Keratinocyte (primary cell): Measurements from ENCODE around the gene ZNF583. TPM values are rescaled to one million over a fixed set of nuclear protein-coding genes. Genes with fewer than 3 reads are reported as not detected.

Experiments used
- DNase-seq: peaks from one replicate; pipeline ENCODE4 v3.0.0-alpha.2; 2011; ENCODE audit warnings: low read depth, missing footprints, low spot score
- FAIRE-seq: peaks from 2 replicates; lab custom pipeline; 2011; peaks lifted over from hg19 to GRCh38; lab: Jason Lieb, UNC
- H2AFZ ChIP-seq: 2 replicates; pipeline ENCODE4 v1.6.0; 2012; ENCODE audit warnings: low read length, control low read depth, inconsistent platforms; ENCODE audit not compliant: control insufficient read depth
- H3K27ac ChIP-seq: 2 replicates; pipeline ENCODE4 v1.5.1; 2011; ENCODE audit warnings: low read length; ENCODE audit not compliant: control insufficient read depth, insufficient read depth
- H3K27me3 ChIP-seq: 3 replicates; pipeline ENCODE4 v1.6.0; 2011; ENCODE audit warnings: low read length; ENCODE audit not compliant: control insufficient read depth, insufficient read depth; ENCODE audit errors: extremely low read depth
- H3K36me3 ChIP-seq, 2 experiments: 2 replicates in 1 of 2; 3 replicates in 1 of 2; pipeline ENCODE4 v1.5.1; 2011; ENCODE audit warnings: low read length in 2 of 2, mild to moderate bottlenecking in 1 of 2; ENCODE audit not compliant: control insufficient read depth in 2 of 2, insufficient read depth in 2 of 2; ENCODE audit errors: extremely low read depth in 1 of 2
- H3K4me1 ChIP-seq: 3 replicates; pipeline ENCODE4 v1.5.1; 2011; ENCODE audit warnings: low read length; ENCODE audit not compliant: control insufficient read depth, insufficient read depth; ENCODE audit errors: extremely low read depth
- H3K4me2 ChIP-seq: 3 replicates; pipeline ENCODE4 v1.6.0; 2011; ENCODE audit warnings: low read depth, low read length; ENCODE audit not compliant: control insufficient read depth, insufficient read depth; ENCODE audit errors: extremely low read depth
- H3K4me3 ChIP-seq, 3 experiments: fragments of 200-600 bp in 1 of 3; sonication (generic) in 1 of 3; 2 replicates in 2 of 3; 3 replicates in 1 of 3; pipeline ENCODE4 v1.5.1; 2011 to 2016; ENCODE audit warnings: low read length in 3 of 3, mild to moderate bottlenecking in 3 of 3, control low read depth in 2 of 3, inconsistent platforms in 1 of 3, low read depth in 1 of 3, mixed read lengths in 1 of 3, mixed run types in 1 of 3, moderate library complexity in 1 of 3; ENCODE audit not compliant: control insufficient read depth in 2 of 3, insufficient read depth in 2 of 3; ENCODE audit errors: extremely low read depth in 1 of 3
- H3K79me2 ChIP-seq: 2 replicates; pipeline ENCODE4 v1.6.0; 2012; ENCODE audit warnings: low read length; ENCODE audit not compliant: control insufficient read depth, insufficient read depth
- H3K9ac ChIP-seq: 3 replicates; pipeline ENCODE4 v1.6.0; 2011; ENCODE audit warnings: low read length; ENCODE audit not compliant: control insufficient read depth, insufficient read depth; ENCODE audit errors: extremely low read depth
- H3K9me1 ChIP-seq: 3 replicates; pipeline ENCODE4 v1.6.0; 2011; ENCODE audit warnings: low read length; ENCODE audit not compliant: control insufficient read depth, insufficient read depth; ENCODE audit errors: extremely low read depth
- H3K9me3 ChIP-seq: 2 replicates; pipeline ENCODE4 v1.5.1; 2012; ENCODE audit warnings: low read depth, low read length; ENCODE audit not compliant: control insufficient read depth
- H4K20me1 ChIP-seq: 3 replicates; pipeline ENCODE4 v1.6.0; 2011; ENCODE audit warnings: low read length; ENCODE audit not compliant: control insufficient read depth, insufficient read depth; ENCODE audit errors: extremely low read depth
- EZH2 ChIP-seq: IDR thresholded peaks from one replicate; pipeline ENCODE4 v1.6.1; 2012; ENCODE audit warnings: inconsistent platforms, mild to moderate bottlenecking, low read length, moderate library complexity
- dilution Hi-C: fragments of 300-500 bp; cut with MboI; formaldehyde crosslinking; loops from one replicate; pipeline ENCODE4 v1.7.0; 2020; ENCODE audit warnings: low sequenced_read_pairs; ENCODE audit not compliant: extremely low pct_ligation_motif_present
- polyA plus RNA-seq, 5 experiments: library from polyadenylated mRNA; depleted of rRNA in 3 of 5; stranded (reverse) in 3 of 5; stranded (forward) in 1 of 5; unstranded in 1 of 5; fragments of >200 nt; gene quantifications; 1 replicate in 1 of 5; 2 replicates in 3 of 5; 3 replicates in 1 of 5; pipeline versions ENCODE4 v1.2.1 to v1.2.3, GENCODE V29; 2011 to 2012; ENCODE audit warnings: missing spikeins in 2 of 5, low read depth in 1 of 5, low replicate concordance in 1 of 5
- TF ChIP-seq, protein P1 (sequence below), 3 experiments: IDR thresholded peaks in 1 of 3; conservative IDR thresholded peaks in 1 of 3; optimal IDR thresholded peaks in 1 of 3; 2 replicates in 2 of 3; 3 replicates in 1 of 3; pipeline versions ENCODE3 to v1.5.1; 2011; ENCODE audit warnings: low read length in 3 of 3, mild to moderate bottlenecking in 3 of 3, moderate library complexity in 2 of 3, control low read depth in 1 of 3, inconsistent platforms in 1 of 3; ENCODE audit not compliant: insufficient read depth in 2 of 3; ENCODE audit errors: extremely low read depth in 1 of 3

The ZNF583 gene
- polyA plus RNA-seq, 1 donor (not counting 4 experiments of a cell fraction or from before 2014, with no cell fraction given), result 3.3 TPM

DNA sequence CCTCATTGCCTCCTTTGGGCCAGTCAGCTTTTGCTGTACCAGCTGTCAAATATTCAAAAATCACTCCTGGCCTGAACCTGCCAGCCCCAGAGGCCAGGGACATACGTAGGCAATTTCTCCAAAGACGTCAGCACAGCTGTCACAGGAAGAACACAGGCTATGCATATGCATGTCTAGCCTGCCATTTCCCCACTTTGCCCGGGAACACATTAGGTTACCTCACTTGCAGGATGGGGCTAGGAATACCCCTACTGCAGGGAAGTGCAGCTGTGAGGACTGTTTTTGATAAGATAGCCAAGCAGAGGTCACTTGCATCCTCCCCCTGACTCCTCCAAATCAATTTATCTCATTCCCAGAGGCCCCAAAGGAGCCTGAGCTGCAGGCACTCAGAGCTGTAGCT is 70.2 kb downstream of the ZNF583 start:
- no peaks in the 10 kb centered on the region for H3K27me3 ChIP-seq
- TF ChIP-seq EZH2, result no peak
- TF ChIP-seq, protein P1, sequence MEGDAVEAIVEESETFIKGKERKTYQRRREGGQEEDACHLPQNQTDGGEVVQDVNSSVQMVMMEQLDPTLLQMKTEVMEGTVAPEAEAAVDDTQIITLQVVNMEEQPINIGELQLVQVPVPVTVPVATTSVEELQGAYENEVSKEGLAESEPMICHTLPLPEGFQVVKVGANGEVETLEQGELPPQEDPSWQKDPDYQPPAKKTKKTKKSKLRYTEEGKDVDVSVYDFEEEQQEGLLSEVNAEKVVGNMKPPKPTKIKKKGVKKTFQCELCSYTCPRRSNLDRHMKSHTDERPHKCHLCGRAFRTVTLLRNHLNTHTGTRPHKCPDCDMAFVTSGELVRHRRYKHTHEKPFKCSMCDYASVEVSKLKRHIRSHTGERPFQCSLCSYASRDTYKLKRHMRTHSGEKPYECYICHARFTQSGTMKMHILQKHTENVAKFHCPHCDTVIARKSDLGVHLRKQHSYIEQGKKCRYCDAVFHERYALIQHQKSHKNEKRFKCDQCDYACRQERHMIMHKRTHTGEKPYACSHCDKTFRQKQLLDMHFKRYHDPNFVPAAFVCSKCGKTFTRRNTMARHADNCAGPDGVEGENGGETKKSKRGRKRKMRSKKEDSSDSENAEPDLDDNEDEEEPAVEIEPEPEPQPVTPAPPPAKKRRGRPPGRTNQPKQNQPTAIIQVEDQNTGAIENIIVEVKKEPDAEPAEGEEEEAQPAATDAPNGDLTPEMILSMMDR (optimal IDR thresholded peaks at IDR 0.05 in 1 of 3, IDR thresholded peaks at IDR 0.05 in 1 of 3, conservative IDR thresholded peaks at IDR 0.05 in 1 of 3; ENCODE audit: extremely low read depth in 1 of 3, insufficient read depth in 2 of 3, low read length in 3 of 3), result no peak
- no peaks in the 10 kb centered on the region for H3K4me1 ChIP-seq
- no peaks in the 10 kb centered on the region for H4K20me1 ChIP-seq
- H3K79me2 ChIP-seq, result peaks cover 9% of the 10 kb centered on the region
- H3K4me3 ChIP-seq, result no peak overlapping the region
- H3K27ac ChIP-seq, result no peak overlapping the region
- DNase-seq (no peak), FAIRE-seq (no peak)
- dilution Hi-C loops, result no loop called here
- no peaks in the 10 kb centered on the region for H3K9me1 ChIP-seq
- peaks cover 7% of the 10 kb centered on the region for H3K9me3 ChIP-seq
- H3K36me3 ChIP-seq, result peaks cover 0 to 4% of the 10 kb centered on the region in 2 experiments
- H3K4me2 ChIP-seq, result no peak overlapping the region
- no peak overlapping the region for H3K9ac ChIP-seq
- H2AFZ ChIP-seq, result no peak overlapping the region

DNA sequence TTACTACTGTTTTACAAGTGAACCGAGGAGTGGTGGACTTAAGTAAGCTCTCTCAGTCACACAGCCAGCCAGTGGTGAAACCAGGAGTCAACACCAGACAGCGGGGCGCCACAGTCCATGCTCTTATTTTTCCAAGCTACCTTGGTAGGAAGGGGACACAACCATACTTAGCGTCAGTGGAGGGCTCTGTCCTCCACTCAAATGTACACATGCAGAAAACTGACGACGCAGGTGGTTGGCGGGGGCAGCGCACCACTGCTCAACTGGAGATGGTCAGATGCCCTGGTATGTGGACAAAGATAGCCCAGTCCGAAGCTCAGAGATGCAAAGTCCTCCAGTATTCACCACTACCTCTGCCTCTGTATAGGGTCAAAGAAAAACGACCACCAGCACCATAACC is 72.0 kb downstream of the ZNF583 start:
- H3K36me3 ChIP-seq, result peaks cover 0 to 2% of the 10 kb centered on the region in 2 experiments
- H3K4me3 ChIP-seq, result no peak overlapping the region
- FAIRE-seq (no peak), DNase-seq (no peak)
- H4K20me1 ChIP-seq, result no peaks in the 10 kb centered on the region
- H3K4me2 ChIP-seq, result no peak overlapping the region
- no peak for TF ChIP-seq EZH2
- TF ChIP-seq, protein P1 (optimal IDR thresholded peaks at IDR 0.05 in 1 of 3, IDR thresholded peaks at IDR 0.05 in 1 of 3, conservative IDR thresholded peaks at IDR 0.05 in 1 of 3; ENCODE audit: extremely low read depth in 1 of 3, insufficient read depth in 2 of 3, low read length in 3 of 3), result no peak
- H3K9me3 ChIP-seq, result peaks cover 2% of the 10 kb centered on the region
- no peaks in the 10 kb centered on the region for H3K4me1 ChIP-seq
- H3K79me2 ChIP-seq, result peaks cover 19% of the 10 kb centered on the region
- H3K27ac ChIP-seq, result no peak overlapping the region
- dilution Hi-C loops, result no loop called here
- no peaks in the 10 kb centered on the region for H3K27me3 ChIP-seq
- H3K9ac ChIP-seq, result no peak overlapping the region
- no peaks in the 10 kb centered on the region for H3K9me1 ChIP-seq
- no peak overlapping the region for H2AFZ ChIP-seq

Other genes with a start within 250 kb of the ZNF583 start
- gene GALP, start 228.3 kb upstream of the ZNF583 start, polyA plus RNA-seq, result not detected in 3 replicates
- gene ZSCAN5B, start 206.5 kb upstream of the ZNF583 start, polyA plus RNA-seq, result 0.05 TPM in 1 of 3 replicates, not detected in the others
- not detected in 3 replicates for gene ZSCAN5C, start 202.1 kb upstream of the ZNF583 start, polyA plus RNA-seq
- 3.0 to 7.4 TPM (median 6.1 TPM) in 3 replicates for gene EDDM13, start 131.6 kb upstream of the ZNF583 start, polyA plus RNA-seq
- 5.7 to 9.4 TPM (median 6.1 TPM) in 3 replicates for gene ZSCAN5A, start 89.5 kb upstream of the ZNF583 start, polyA plus RNA-seq
- 4.0 to 4.7 TPM (median 4.3 TPM) in 3 replicates for gene ZNF582, start 10.8 kb upstream of the ZNF583 start, polyA plus RNA-seq
- 2.3 to 4.1 TPM (median 3.0 TPM) in 3 replicates for gene ZNF667, start 73.0 kb downstream of the ZNF583 start, polyA plus RNA-seq
- gene ZNF471, start 103.5 kb downstream of the ZNF583 start, polyA plus RNA-seq, result 1.8 to 5.8 TPM (median 5.1 TPM) in 3 replicates
- gene ZFP28, start 134.6 kb downstream of the ZNF583 start, polyA plus RNA-seq, result 5.2 to 6.9 TPM (median 5.7 TPM) in 3 replicates
- 1.7 to 3.2 TPM (median 2.7 TPM) in 3 replicates for gene ZNF470, start 163.1 kb downstream of the ZNF583 start, polyA plus RNA-seq
- gene ZNF71, start 191.0 kb downstream of the ZNF583 start, polyA plus RNA-seq, result 4.8 to 7.6 TPM (median 5.6 TPM) in 3 replicates
- gene SMIM17, start 238.8 kb downstream of the ZNF583 start, polyA plus RNA-seq, result 0.12 to 0.15 TPM (median 0.13 TPM) in 3 replicates